GM12891 (cell line): ENCODE measurements around the gene PPP1R9B.

ENCODE experiments used
- PAX5 ChIP-seq: IDR thresholded peaks from 2 replicates; pipeline ENCODE4 v1.6.1; 2011; ENCODE audit warnings: low read length, moderate library complexity, mild to moderate bottlenecking; ENCODE audit not compliant: insufficient read depth, severe bottlenecking
- POLR2A ChIP-seq: IDR thresholded peaks from 2 replicates; pipeline ENCODE4 v1.6.1; 2011; ENCODE audit warnings: low read depth, low read length, control low read depth
- POLR2AphosphoS5 ChIP-seq: IDR thresholded peaks from 2 replicates; pipeline ENCODE4 v1.6.1; 2011; ENCODE audit warnings: low read depth, low read length, control low read depth
- POU2F2 ChIP-seq: IDR thresholded peaks from 2 replicates; pipeline ENCODE4 v1.6.1; 2011; ENCODE audit warnings: low read depth, mild to moderate bottlenecking, control low read depth, low read length, moderate library complexity
- SPI1 ChIP-seq: IDR thresholded peaks from 2 replicates; pipeline ENCODE4 v1.6.1; 2011; ENCODE audit warnings: low read depth, low read length, control low read depth
- TAF1 ChIP-seq: IDR thresholded peaks from 2 replicates; pipeline ENCODE4 v1.6.1; 2011; ENCODE audit warnings: low read depth, low read length, control low read depth

DNA sequence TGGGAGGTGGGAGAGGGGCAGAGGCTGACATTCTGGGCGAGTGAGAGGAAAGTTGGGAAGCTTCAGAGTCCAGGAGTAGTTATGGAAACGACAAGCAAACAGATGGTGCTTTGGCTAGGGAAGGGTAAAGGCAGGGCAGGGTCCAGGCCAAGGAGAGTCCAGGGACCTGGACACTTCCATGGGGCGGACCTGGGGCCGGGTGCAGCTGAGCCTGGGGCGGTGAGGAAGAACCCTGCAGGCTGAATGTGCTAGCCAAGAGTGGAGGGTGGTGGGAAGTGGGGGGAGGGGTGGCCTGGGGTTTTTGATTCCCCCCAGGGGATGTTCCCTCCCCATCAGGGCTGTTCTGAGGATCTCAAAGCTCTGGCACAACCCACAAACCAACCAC, 2.6 kb downstream of the PPP1R9B start:
- TF ChIP-seq POLR2A (peak; percentile 46), PAX5 (no peak), POLR2AphosphoS5 (no peak), TAF1 (no peak), SPI1 (no peak), POU2F2 (no peak)
